IPS-NIHi7 (cell line): ENCODE results near the gene STX8.
A peak's percentile ranks its signal among the peaks of the same experiment; 100 is the strongest.

Experiments used
- DNase-seq: peaks from one replicate; pipeline ENCODE4 v3.0.0; 2012; ENCODE audit warnings: mixed read lengths; ENCODE audit errors: extremely low spot score

Gene STX8

GRCh38 chr17:9240659-9241370 lies 334.8 kb downstream of the STX8 start:
- DNase-seq = peak; percentile 67

- DNase-seq = peak; percentile 93
These were observed 335.6 kb downstream of the STX8 start for GRCh38 chr17:9239793-9240658.

- no peak for DNase-seq
These were observed 336.3 kb downstream of the STX8 start for GRCh38 chr17:9239246-9239792.

GRCh38 chr17:9238340-9239245 lies 337.0 kb downstream of the STX8 start:
- no peak for DNase-seq

- no peak for DNase-seq
These were observed 337.8 kb downstream of the STX8 start for GRCh38 chr17:9237661-9238301.

GRCh38 chr17:9237053-9237410 lies 338.6 kb downstream of the STX8 start:
- DNase-seq = no peak

GRCh38 chr17:9236286-9237052 lies 339.2 kb downstream of the STX8 start:
- DNase-seq = no peak

- no peak for DNase-seq
These were observed 340.3 kb downstream of the STX8 start for GRCh38 chr17:9235346-9235745.

- no peak for DNase-seq
These were observed 341.2 kb downstream of the STX8 start for GRCh38 chr17:9234389-9234945.

- no peak for DNase-seq
These were observed 341.9 kb downstream of the STX8 start for GRCh38 chr17:9233761-9234160.

- DNase-seq = no peak
These were observed 342.4 kb downstream of the STX8 start for GRCh38 chr17:9233271-9233599.

GRCh38 chr17:9232591-9233270 lies 342.9 kb downstream of the STX8 start:
- no peak for DNase-seq

- DNase-seq = no peak
These were observed 343.5 kb downstream of the STX8 start for GRCh38 chr17:9232155-9232475.

GRCh38 chr17:9231449-9232154 lies 344.0 kb downstream of the STX8 start:
- no peak for DNase-seq

- DNase-seq = no peak
These were observed 344.8 kb downstream of the STX8 start for GRCh38 chr17:9230861-9231260.

- DNase-seq = no peak
These were observed 345.3 kb downstream of the STX8 start for GRCh38 chr17:9230346-9230745.

GRCh38 chr17:9229826-9230201 lies 345.8 kb downstream of the STX8 start:
- no peak for DNase-seq

GRCh38 chr17:9229160-9229825 lies 346.3 kb downstream of the STX8 start:
- DNase-seq = no peak
